HG02970 (cell line): ENCODE measurements around the gene ATOSB.

Experiments used
- ATAC-seq: cut with Tn5 transposase; IDR thresholded peaks from one replicate; pipeline ENCODE4 v1.9.1; 2021; ENCODE audit warnings: mild to moderate bottlenecking, moderate library complexity, moderate number of reproducible peaks; ENCODE audit not compliant: unreplicated experiment, low FRiP score

Gene ATOSB

GRCh38 chr9:35056571-35057270 is 58.9 kb downstream of the ATOSB start:
- no peak for ATAC-seq

DNA sequence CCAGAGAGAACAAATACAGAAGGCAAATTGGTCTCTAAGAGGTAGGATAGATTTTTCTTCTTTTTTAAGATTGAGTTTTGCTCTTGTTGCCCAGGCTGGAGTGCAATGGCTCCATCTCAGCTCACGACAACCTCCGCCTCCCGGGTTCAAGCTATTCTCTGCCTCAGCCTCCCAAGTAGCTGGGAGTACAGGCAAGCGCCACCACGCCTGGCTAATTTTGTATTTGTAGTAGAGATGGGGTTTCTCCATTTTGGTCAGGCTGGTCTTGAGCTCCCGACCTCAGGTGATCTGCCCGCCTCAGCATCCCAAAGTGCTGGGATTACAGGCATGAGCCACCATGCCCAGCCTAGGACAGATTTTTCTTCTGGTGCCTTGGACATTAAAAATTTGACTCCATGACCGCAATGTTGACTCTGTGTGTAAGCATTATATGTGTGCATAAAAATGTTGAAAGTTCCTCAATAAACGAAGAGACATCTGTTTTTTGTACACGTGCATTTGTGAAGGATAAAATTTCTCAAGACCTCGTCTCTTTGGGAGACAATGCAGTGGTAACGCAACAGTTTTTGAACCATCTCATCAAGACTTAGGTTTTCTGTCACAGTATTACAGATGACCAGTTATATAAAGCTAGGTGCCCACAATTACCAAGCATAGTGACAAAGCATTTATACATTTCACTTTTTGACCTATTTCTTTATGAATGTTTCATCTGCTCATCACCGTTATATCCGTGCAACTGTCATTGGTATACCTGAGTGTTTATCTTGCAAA is 60.6 kb downstream of the ATOSB start:
- no peak for ATAC-seq

GRCh38 chr9:35054185-35054835 is 61.4 kb downstream of the ATOSB start:
- no peak for ATAC-seq
